MCF 10A (cell line): ENCODE data around the gene CCDC12. TPM values are rescaled to one million over a fixed set of nuclear protein-coding genes. Genes with fewer than 3 reads are reported as not detected.

ENCODE experiments used
- BruUV-seq: library from RNA; stranded (reverse); fragments of 400-500 nt; replicated peaks from 2 replicates; lab custom pipeline; 2021; lab: Mats Ljungman, UMichigan
- CTCF ChIA-PET: fragments of 300-600 bp; sonication (Branson Sonifier 250); formaldehyde crosslinking; extraction: SDS; loops from one replicate; lab custom pipeline; 2021; ENCODE audit warnings: antibody characterized with exemption, inconsistent platforms; lab: Yijun Ruan, JAX
- POLR2A ChIA-PET: fragments of 300-600, 350-650 bp; sonication (Branson Sonifier 250); formaldehyde crosslinking; extraction: SDS; loops from one replicate; lab custom pipeline; 2020; ENCODE audit warnings: antibody characterized with exemption, inconsistent platforms; lab: Yijun Ruan, JAX
- DNase-seq: peaks from one replicate; pipeline ENCODE4 v3.0.0-alpha.2; 2018; ENCODE audit not compliant: unreplicated experiment
- H3K27ac Mint-ChIP-seq: one replicate; pipeline ENCODE4 v1.8.0; 2022; ENCODE audit warnings: mild to moderate bottlenecking, low read depth, mixed read lengths; ENCODE audit not compliant: unreplicated experiment
- H3K27me3 Mint-ChIP-seq: one replicate; pipeline ENCODE4 v1.8.0; 2022; ENCODE audit warnings: mixed read lengths; ENCODE audit not compliant: insufficient read depth, unreplicated experiment
- H3K36me3 Mint-ChIP-seq: one replicate; pipeline ENCODE4 v1.8.0; 2022; ENCODE audit warnings: mild to moderate bottlenecking, moderate library complexity, mixed read lengths; ENCODE audit not compliant: insufficient read depth, unreplicated experiment
- H3K4me1 Mint-ChIP-seq: one replicate; pipeline ENCODE4 v1.8.0; 2022; ENCODE audit warnings: mixed read lengths; ENCODE audit not compliant: insufficient read depth, unreplicated experiment
- H3K4me3 Mint-ChIP-seq: one replicate; pipeline ENCODE4 v1.8.0; 2022; ENCODE audit warnings: mild to moderate bottlenecking, moderate library complexity, mixed read lengths; ENCODE audit not compliant: unreplicated experiment
- H3K9me3 Mint-ChIP-seq: one replicate; pipeline ENCODE4 v1.8.0; 2022; ENCODE audit warnings: mixed read lengths; ENCODE audit not compliant: unreplicated experiment
- intact Hi-C: fragments of 100-400 bp; cut with micrococcal nuclease; formaldehyde crosslinking; loops from 2 replicates; pipeline ENCODE4 v1.14.1; 2022
- total RNA-seq: library from RNA; stranded (reverse); gene quantifications from 2 replicates; pipeline ENCODE4 v1.2.3, GENCODE V29; 2022
- TF ChIP-seq, protein P1 (sequence below): fragments of 200-600 bp; IDR thresholded peaks from one replicate; pipeline ENCODE4 v1.8.0; 2022; ENCODE audit warnings: antibody characterized with exemption, mild to moderate bottlenecking; ENCODE audit not compliant: unreplicated experiment

The CCDC12 gene
- total RNA-seq, 1 experiment from 2014 or later = 45.9 TPM

DNA sequence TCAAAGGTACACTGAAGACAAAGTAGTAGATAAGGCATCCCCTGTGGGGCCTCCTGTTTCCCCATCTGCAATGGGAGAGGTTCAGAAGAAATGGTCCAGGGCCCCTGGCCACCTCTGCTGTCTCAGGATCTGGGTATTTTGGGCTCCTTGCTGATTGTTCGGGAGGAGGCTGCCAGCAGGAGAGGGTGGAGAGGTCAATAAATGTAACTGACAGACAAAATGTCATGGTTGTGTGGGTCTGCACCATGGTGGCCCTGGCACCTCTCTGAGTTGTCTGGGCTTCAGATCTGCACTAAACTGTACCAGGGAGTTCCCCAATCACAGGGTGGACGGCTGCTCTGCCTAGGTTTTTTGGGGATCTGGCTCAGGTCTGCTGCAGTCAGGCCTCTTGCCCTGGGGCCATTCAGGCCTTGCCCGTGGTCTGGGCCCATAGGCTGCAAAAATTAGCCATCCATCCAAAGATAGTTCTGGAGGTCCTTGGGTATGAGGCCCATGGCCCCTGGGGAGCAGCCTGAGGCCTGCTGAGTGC is 10.3 kb upstream of the CCDC12 start:
- intact Hi-C loops = no loop called here

GRCh38 chr3:46986055-46986730 is 9.6 kb upstream of the CCDC12 start:
- Mint-ChIP-seq H3K9me3 (no peaks in the 10 kb centered on the region), H3K4me3 (no peak overlapping the region), H3K36me3 (peaks cover 10% of the 10 kb centered on the region), H3K27me3 (no peaks in the 10 kb centered on the region), H3K4me1 (peaks cover 12% of the 10 kb centered on the region), H3K27ac (no peak overlapping the region)
- ChIA-PET CTCF (no interaction called here), POLR2A (no interaction called here)
- no TSS peak for BruUV-seq
- intact Hi-C loops = no loop called here
- DNase-seq = no peak
- TF ChIP-seq, protein P1, sequence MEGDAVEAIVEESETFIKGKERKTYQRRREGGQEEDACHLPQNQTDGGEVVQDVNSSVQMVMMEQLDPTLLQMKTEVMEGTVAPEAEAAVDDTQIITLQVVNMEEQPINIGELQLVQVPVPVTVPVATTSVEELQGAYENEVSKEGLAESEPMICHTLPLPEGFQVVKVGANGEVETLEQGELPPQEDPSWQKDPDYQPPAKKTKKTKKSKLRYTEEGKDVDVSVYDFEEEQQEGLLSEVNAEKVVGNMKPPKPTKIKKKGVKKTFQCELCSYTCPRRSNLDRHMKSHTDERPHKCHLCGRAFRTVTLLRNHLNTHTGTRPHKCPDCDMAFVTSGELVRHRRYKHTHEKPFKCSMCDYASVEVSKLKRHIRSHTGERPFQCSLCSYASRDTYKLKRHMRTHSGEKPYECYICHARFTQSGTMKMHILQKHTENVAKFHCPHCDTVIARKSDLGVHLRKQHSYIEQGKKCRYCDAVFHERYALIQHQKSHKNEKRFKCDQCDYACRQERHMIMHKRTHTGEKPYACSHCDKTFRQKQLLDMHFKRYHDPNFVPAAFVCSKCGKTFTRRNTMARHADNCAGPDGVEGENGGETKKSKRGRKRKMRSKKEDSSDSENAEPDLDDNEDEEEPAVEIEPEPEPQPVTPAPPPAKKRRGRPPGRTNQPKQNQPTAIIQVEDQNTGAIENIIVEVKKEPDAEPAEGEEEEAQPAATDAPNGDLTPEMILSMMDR = no peak

More for the DNA sequence above, 10.3 kb upstream of the CCDC12 start:
- peaks cover 12% of the 10 kb centered on the region for H3K4me1 Mint-ChIP-seq
- H3K4me3 Mint-ChIP-seq = no peak overlapping the region
- no peaks in the 10 kb centered on the region for H3K9me3 Mint-ChIP-seq
- no peak for DNase-seq
- H3K27ac Mint-ChIP-seq = no peak overlapping the region
- TF ChIP-seq, protein P1 = no peak
- POLR2A ChIA-PET = no interaction called here
- H3K36me3 Mint-ChIP-seq = peaks cover 4% of the 10 kb centered on the region
- BruUV-seq = no TSS peak
- CTCF ChIA-PET = interaction anchor here (0.6 to 1.6 kb wide), 2 partner anchors 12 to 52 kb away, joined by 3 to 5 read pairs; no protein-coding TSS in a partner anchor
- no peaks in the 10 kb centered on the region for H3K27me3 Mint-ChIP-seq

DNA sequence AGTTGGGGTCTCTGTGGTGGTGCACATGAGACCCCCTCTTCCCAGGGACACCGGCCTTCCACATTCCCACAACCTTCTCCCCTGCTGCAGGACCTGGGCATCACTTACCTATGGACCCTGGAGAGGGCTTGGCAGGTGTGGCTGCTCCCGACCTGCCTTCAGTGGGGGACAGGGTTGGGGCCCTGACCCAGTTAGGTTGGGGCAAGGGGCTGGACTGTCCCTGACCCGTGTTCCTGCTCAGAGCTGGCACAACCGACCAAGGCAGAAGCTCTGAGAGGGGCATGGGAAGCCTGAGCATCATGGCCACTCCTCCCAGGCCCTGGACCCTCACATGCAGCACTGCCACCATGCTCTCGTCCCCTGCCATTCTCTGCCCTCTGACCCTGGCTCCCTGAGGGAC is 9.0 kb upstream of the CCDC12 start:
- no TSS peak for BruUV-seq
- Mint-ChIP-seq H3K9me3 (no peaks in the 10 kb centered on the region), H3K27me3 (no peaks in the 10 kb centered on the region), H3K27ac (no peak overlapping the region), H3K4me3 (no peak overlapping the region), H3K36me3 (peaks cover 10% of the 10 kb centered on the region), H3K4me1 (peaks cover 16% of the 10 kb centered on the region)
- ChIA-PET POLR2A (no interaction called here), CTCF (interaction anchor here (0.7 kb wide), 1 partner anchor 58 kb away, joined by 3 read pairs; no protein-coding TSS in a partner anchor)
- TF ChIP-seq, protein P1 = no peak
- intact Hi-C loops = no loop called here
- no peak for DNase-seq

GRCh38 chr3:46984591-46985459 is 8.3 kb upstream of the CCDC12 start:
- no peak for DNase-seq
- intact Hi-C loops = no loop called here
- BruUV-seq = no TSS peak
- H3K4me1 Mint-ChIP-seq = peaks cover 17% of the 10 kb centered on the region
- H3K27ac Mint-ChIP-seq = no peak overlapping the region
- TF ChIP-seq, protein P1 = no peak
- H3K4me3 Mint-ChIP-seq = no peak overlapping the region
- ChIA-PET CTCF (interaction anchor here (0.6 to 0.7 kb wide), 3 partner anchors 19 to 321 kb away, joined by 3 to 4 read pairs (median 3); no protein-coding TSS in a partner anchor), POLR2A (interaction anchor here (0.6 kb wide), 2 partner anchors 91 to 338 kb away, joined by 3 read pairs; no protein-coding TSS in a partner anchor)
- H3K27me3 Mint-ChIP-seq = no peaks in the 10 kb centered on the region
- H3K36me3 Mint-ChIP-seq = peaks cover 10% of the 10 kb centered on the region
- H3K9me3 Mint-ChIP-seq = no peaks in the 10 kb centered on the region
